Ovary (tissue), 9 donors: Measurements from ENCODE around the gene KIF2B. TPM values are rescaled to one million over a fixed set of nuclear protein-coding genes. Genes with fewer than 3 reads are reported as not detected.

Experiments
- DNase-seq, 5 donors: peaks; one replicate each; pipeline ENCODE4 v3.0.0-alpha.2; 2019 to 2020
- H3K27ac ChIP-seq, 2 donors: fragments of 200-600 bp; one replicate each; pipeline versions ENCODE4 v1.5.1 to v1.8.0; 2019 to 2022
- H3K27me3 ChIP-seq: fragments of 200-600 bp; one replicate; pipeline ENCODE4 v1.8.0; 2022
- H3K36me3 ChIP-seq: fragments of 200-600 bp; sonication (generic); one replicate; pipeline ENCODE4 v1.5.1; 2019
- H3K4me1 ChIP-seq: one replicate; pipeline ENCODE4 v1.8.1; 2013; ENCODE audit warnings: mild to moderate bottlenecking, moderate library complexity; ENCODE audit not compliant: insufficient read depth
- H3K4me3 ChIP-seq: fragments of 200-600 bp; sonication (generic); one replicate; pipeline ENCODE4 v1.5.1; 2017
- H3K9me3 ChIP-seq, 2 donors: fragments of 200-600 bp in 1 of 2; sonication (generic) in 1 of 2; one replicate each; pipeline versions ENCODE4 v1.5.1 to v1.8.1; 2013 to 2019; ENCODE audit warnings: mild to moderate bottlenecking in 1 of 2, moderate library complexity in 1 of 2
- CTCF ChIP-seq, 3 donors: fragments of 450-650 bp in 2 of 3; fragments of 200-600 bp in 1 of 3; IDR thresholded peaks; one replicate each; pipeline versions ENCODE4 v1.5.1 to v1.8.0; 2016 to 2022; ENCODE audit warnings: antibody characterized with exemption in 3 of 3, mild to moderate bottlenecking in 1 of 3
- EP300 ChIP-seq: sonication (generic); formaldehyde crosslinking; IDR thresholded peaks from one replicate; pipeline ENCODE4 v1.6.1; 2017; ENCODE audit warnings: antibody characterized with exemption
- POLR2A ChIP-seq: fragments of 450-650 bp; IDR thresholded peaks from one replicate; pipeline ENCODE4 v1.6.1; 2017; ENCODE audit warnings: antibody characterized with exemption, mild to moderate bottlenecking, moderate library complexity
- WGBS, 3 donors: extraction: QIAGEN DNeasy Blood & Tissue Kit in 1 of 3; methylation state at CpG; one replicate each; pipeline versions ENCODE4 v1.1.5 to v1.1.7; 2013 to 2017; 5-methylcytosine and 5-hydroxymethylcytosine counted together
- intact Hi-C, 4 donors: fragments of 100-400 bp; cut with DNase I; formaldehyde crosslinking; loops; one replicate each; pipeline versions ENCODE4 v1.11.0 to v1.15.1; 2022 to 2023
- polyA plus RNA-seq, 2 donors: library from polyadenylated mRNA; stranded (reverse); fragments of 200-250 nt in 1 of 2; fragments of 350-450 nt in 1 of 2; fragmentation: Illumina TruSeq in 1 of 2; extraction: RNeasy Lipid Tissue Mini Kit (QIAGEN cat#74804) in 1 of 2; gene quantifications; one replicate each; pipeline ENCODE4 v1.2.3, GENCODE V29; 2013 to 2014
- total RNA-seq, 7 donors: library from RNA; depleted of rRNA in 2 of 7; stranded (reverse); fragments of >200 nt in 2 of 7; fragmentation: NEBNext Ultra II Directional in 3 of 7; extraction: Animal tissue kit (Norgen Biotek cat#: 25700) in 3 of 7; gene quantifications; one replicate each; pipeline versions ENCODE4 v1.1.0 to v1.2.4, GENCODE V29; 2016 to 2023
- donor health status: DM: no; HTN: no; CAD: no; lungs with moderate emphysema.
- donor health status: DM: no; HTN: no; CAD: no.
- donor health status: Bipolar disorder and iron deficiency.
- donor health status: DM: yes; HTN: yes; CAD: no.
- donor health status: DM: no; HTN: no; CAD: no.
- donor health status: DM: yes; HTN: yes; CAD: no.

The KIF2B gene
- total and polyA plus RNA-seq, 9 donors: not detected

DNA sequence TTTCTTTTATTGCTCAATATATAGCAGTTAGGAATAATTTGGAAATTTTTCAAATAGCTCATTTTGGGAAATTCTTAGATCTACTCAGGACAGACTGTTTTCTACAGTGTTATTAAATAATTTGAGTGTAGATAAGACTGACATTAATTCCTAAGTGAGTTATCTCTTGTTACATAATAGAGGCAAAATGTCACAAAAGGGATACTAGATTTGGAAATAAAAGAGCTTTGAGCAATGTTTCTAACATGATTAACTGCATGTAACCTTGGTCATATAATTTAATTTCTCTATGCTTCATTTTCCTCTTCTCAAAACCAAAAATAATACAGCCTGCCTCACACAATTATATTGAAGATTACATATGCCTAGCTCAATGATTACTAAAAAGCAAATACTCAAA is 16.3 kb upstream of the KIF2B start:
- no peak overlapping the region for H3K27ac ChIP-seq
- no peak for DNase-seq
- H3K4me1 ChIP-seq: no peaks in the 10 kb centered on the region
- no peaks in the 10 kb centered on the region for H3K27me3 ChIP-seq
- H3K4me3 ChIP-seq: no peak overlapping the region
- TF ChIP-seq POLR2A: no peak
- H3K9me3 ChIP-seq: no peaks in the 10 kb centered on the region
- H3K36me3 ChIP-seq: no peaks in the 10 kb centered on the region
- intact Hi-C loops: no loop called here

- no peaks in the 10 kb centered on the region for H3K9me3 ChIP-seq
- TF ChIP-seq CTCF (IDR thresholded peaks at IDR 0.05) (no peak), EP300 (no peak), POLR2A (no peak)
- H3K4me1 ChIP-seq: no peaks in the 10 kb centered on the region
- H3K27me3 ChIP-seq: no peaks in the 10 kb centered on the region
- intact Hi-C loops: no loop called here
- WGBS, 3 donors: 61 to 79% (median 63%) methylated on average over 6 of the region's 6 CpGs
- H3K36me3 ChIP-seq: no peaks in the 10 kb centered on the region
- H3K27ac ChIP-seq: no peak overlapping the region
- no peak for DNase-seq
- no peak overlapping the region for H3K4me3 ChIP-seq
These were observed 15.4 kb upstream of the KIF2B start for GRCh38 chr17:53807286-53807685.

DNA sequence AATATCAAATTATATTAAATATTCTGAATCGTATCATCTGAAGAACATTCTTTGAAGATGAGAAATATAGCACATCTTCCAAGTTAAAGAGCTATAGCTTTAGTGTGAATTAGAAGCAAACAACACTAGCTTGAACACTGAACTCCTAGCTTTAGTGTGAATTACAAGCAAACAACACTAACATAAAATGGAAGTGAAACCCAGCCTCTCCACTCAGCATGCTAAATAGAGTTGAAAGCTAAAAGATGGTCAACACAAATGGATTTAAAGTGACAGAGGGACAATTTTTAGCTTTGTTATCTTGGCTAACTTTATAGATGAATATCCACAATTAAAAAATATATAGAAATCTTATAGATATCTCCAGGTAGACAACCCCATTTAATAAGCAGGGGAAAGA is 4.5 kb upstream of the KIF2B start:
- H3K4me1 ChIP-seq: no peaks in the 10 kb centered on the region
- no peaks in the 10 kb centered on the region for H3K27me3 ChIP-seq
- H3K4me3 ChIP-seq: no peak overlapping the region
- no peak for DNase-seq
- intact Hi-C loops: no loop called here
- 47 to 70% (median 52%) methylated on average over 1 of the region's 1 CpG for WGBS, 3 donors
- H3K27ac ChIP-seq: no peak overlapping the region
- TF ChIP-seq POLR2A: no peak
- no peak for TF ChIP-seq EP300
- TF ChIP-seq CTCF (IDR thresholded peaks at IDR 0.05): no peak
- no peaks in the 10 kb centered on the region for H3K36me3 ChIP-seq
- H3K9me3 ChIP-seq: no peaks in the 10 kb centered on the region

GRCh38 chr17:53818929-53819328 is 3.8 kb upstream of the KIF2B start:
- DNase-seq: no peak
- no peaks in the 10 kb centered on the region for H3K9me3 ChIP-seq
- no peaks in the 10 kb centered on the region for H3K36me3 ChIP-seq

GRCh38 chr17:53819956-53820355 is 2.8 kb upstream of the KIF2B start:
- Histone ChIP-seq H3K4me1 (no peaks in the 10 kb centered on the region), H3K36me3 (no peaks in the 10 kb centered on the region), H3K4me3 (no peak overlapping the region), H3K27me3 (no peaks in the 10 kb centered on the region), H3K27ac (no peak overlapping the region), H3K9me3 (no peaks in the 10 kb centered on the region)
- 71 to 76% (median 75%) methylated on average over 1 of the region's 1 CpG for WGBS, 3 donors
- intact Hi-C loops: no loop called here
- TF ChIP-seq CTCF (IDR thresholded peaks at IDR 0.05) (no peak), EP300 (no peak), POLR2A (no peak)
- no peak for DNase-seq

More at GRCh38 chr17:53818929-53819328, 3.8 kb upstream of the KIF2B start:
- 44 to 56% (median 49%) methylated on average over 2 of the region's 2 CpGs for WGBS, 3 donors
- Histone ChIP-seq H3K4me3 (no peak overlapping the region), H3K27ac (no peak overlapping the region), H3K27me3 (no peaks in the 10 kb centered on the region), H3K4me1 (no peaks in the 10 kb centered on the region)
- TF ChIP-seq EP300 (no peak), POLR2A (no peak), CTCF (IDR thresholded peaks at IDR 0.05) (no peak)
- intact Hi-C loops: no loop called here
